NT2/D1 (cell line): Measurements from ENCODE around the gene DCUN1D2.

Experiments used
- SUZ12 ChIP-seq: IDR thresholded peaks from 2 replicates; pipeline ENCODE4 v1.6.1; 2011; ENCODE audit not compliant: insufficient read length, insufficient read depth; ENCODE audit errors: extremely low read depth
- ZNF274 ChIP-seq: IDR thresholded peaks from 2 replicates; pipeline ENCODE4 v1.6.1; 2011; ENCODE audit warnings: mild to moderate bottlenecking, low read depth, low read length

GRCh38 chr13:113417836-113418721, 72.4 kb downstream of the DCUN1D2 start:
- TF ChIP-seq ZNF274 (no peak), SUZ12 (no peak)
